ENCODE data around the gene E2F4.

Gene E2F4

DNA sequence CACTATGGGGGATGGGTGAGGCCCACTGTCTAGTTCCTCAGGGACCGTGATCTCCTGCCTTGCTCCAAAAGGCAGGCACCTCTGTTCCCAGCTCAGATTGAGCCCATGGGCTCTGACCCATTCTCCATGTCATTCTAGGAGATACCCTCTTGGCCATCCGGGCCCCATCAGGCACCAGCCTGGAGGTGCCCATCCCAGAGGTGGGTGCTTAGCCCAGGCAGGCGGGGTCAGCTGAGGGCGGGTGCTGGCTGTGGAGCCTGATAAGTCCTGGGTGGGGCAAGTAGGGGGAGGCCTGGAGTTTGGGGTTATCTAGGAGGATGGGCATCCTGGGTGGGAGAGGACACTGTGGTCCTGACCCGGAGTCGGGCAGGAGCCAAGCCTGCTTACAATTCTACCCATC, 2.3 kb downstream of the E2F4 start:
- DNase-seq: no peak

DNA sequence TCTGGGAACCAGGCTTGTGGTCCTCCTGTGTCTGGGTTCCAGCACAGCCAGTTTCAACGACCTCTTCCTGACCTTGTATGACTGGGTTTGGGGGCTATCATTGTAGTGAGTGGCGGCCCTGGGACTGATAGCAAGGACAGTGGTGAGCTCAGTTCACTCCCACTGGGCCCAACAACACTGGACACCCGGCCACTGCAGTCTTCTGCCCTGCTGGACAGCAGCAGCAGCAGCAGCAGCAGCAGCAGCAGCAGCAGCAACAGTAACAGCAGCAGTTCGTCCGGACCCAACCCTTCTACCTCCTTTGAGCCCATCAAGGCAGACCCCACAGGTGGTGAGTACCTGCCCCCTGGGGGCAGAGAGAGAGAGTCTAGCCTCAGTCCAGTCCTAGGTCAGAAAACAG, 3.7 kb downstream of the E2F4 start:
- DNase-seq: no peak

DNA sequence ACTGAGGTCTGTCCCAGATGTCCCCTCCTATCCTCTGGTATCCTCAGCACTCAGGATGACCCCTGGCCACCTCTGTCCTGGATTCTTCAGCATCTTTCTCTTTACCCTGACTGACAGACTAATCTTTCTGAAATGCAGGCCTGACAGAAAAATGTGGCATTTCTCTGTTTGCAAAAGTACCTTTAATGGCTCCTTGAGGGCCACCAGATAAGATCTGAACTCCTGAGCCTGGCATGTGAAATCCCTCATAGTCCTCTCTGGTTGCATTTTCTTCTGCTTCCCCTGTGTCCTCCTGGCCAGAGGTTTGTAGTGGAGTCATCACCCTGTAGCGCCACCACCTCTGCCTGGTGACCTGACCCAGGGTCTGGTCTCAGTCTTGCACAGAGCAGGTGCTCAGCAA, 4.9 kb downstream of the E2F4 start:
- no peak for DNase-seq

DNA sequence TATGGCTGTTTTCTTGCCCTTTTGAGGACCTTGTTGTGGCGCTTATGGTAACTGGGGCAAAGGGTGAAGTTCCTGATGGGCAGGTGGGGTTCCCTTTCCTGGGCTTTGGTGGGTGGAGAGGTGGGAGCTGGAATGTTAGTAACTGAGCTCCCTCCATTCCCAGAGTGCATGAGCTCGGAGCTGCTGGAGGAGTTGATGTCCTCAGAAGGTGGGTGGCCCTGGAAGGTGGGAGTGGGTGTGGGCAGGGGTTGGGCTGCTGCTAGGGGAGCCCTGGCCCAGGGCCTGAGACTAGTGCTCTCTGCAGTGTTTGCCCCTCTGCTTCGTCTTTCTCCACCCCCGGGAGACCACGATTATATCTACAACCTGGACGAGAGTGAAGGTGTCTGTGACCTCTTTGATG, 5.7 kb downstream of the E2F4 start:
- DNase-seq: no peak

DNA sequence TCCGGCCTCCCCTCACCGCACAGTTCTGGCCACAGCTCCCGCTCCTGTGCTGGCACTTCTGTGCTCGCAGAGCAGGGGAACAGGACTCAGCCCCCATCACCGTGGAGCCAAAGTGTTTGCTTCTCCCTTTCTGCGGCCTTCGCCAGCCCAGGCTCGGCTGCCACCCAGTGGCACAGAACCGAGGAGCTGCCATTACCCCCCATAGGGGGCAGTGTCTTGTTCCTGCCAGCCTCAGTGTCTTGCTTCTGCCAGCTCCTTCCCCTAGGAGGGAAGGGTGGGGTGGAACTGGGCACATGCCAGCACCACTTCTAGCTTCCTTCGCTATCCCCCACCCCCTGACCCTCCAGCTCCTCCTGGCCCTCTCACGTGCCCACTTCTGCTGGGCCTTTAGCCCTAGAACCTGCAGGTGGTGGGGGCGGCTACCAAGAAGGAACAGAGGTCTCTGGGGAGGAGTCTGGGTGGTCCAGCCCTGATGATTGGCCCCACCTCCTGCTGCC, 6.3 kb downstream of the E2F4 start:
- no peak for DNase-seq

DNA sequence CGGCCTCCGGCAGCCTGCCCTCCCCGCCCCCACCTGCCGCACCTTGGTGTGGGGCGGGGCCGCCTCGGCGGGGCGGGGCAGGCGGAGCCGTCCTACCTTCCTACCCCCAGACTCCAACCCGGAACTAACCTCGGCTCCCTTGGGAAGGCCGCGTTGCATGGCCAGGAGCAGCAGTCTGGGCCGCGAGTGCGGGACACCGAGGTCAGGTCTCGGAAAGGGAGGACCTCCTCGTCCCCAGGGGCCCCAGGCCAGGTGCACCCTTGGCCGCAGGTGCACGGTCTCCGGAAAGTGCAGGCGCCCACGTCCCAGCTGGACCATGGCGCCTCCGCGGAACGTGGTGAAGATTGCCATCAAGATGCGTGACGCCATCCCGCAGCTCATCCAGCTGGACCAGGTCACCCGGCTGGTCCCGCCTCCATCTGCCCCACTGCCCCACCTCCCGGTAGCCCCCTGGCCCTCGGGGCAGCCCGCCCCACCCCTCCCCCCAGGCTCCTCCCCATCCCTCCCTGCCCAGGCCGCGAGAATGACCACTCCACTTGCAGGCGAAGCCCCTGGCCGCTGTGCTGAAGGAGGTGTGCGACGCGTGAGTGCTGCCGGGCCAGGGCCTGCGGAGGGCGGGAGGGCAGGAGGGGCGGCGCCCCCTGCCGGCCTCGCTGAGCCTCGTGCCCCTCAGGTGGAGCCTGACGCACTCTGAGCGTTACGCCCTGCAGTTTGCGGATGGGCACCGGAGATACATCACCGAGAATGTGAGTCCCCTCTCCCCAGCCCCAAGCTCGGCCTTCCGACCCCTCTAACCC, 7.3 kb downstream of the E2F4 start, which contains the start of gene ELMO3:
Gene ELMO3, plus strand, starts transcription at position 121 of the 797 bp plus-strand sequence. Its CDS starts 196 bp downstream, at position 317.
- DNase-seq: no peak

DNA sequence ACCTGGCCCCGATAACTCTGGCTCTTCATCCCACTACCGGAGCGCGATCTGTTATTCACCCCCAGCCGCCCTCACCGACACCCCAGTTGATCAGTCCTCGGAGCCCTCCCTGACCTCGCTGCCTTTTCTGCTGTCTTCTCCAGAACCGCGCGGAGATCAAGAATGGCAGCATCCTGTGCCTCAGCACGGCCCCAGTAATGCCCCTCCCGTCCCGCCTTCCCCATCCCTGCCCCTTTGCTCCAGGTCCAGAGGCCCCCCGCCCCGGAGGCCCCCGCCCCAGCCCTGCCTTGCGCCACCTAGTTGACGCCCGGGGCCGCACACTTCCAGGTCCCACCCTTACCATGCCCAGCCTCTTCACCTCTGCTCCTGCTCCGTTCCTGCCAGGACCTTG, 7.8 kb downstream of the E2F4 start:
- no peak for DNase-seq

DNA sequence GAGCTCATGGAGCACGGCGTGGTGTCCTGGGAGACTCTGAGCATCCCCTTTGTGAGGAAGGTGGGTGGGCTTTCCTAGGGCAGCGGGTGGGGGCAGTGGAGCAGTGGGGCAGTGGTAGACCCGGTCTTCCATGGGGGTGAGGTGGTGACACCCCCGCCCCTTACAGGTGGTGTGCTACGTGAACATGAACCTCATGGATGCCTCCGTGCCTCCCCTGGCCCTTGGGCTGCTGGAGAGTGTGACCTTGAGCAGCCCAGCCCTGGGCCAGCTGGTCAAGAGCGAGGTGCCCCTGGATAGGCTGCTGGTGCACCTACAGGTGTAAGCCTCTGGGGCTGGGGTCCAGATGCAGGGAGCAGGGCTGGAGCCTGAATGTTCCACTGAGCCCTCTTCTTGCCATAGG, 8.5 kb downstream of the E2F4 start:
- DNase-seq: no peak

DNA sequence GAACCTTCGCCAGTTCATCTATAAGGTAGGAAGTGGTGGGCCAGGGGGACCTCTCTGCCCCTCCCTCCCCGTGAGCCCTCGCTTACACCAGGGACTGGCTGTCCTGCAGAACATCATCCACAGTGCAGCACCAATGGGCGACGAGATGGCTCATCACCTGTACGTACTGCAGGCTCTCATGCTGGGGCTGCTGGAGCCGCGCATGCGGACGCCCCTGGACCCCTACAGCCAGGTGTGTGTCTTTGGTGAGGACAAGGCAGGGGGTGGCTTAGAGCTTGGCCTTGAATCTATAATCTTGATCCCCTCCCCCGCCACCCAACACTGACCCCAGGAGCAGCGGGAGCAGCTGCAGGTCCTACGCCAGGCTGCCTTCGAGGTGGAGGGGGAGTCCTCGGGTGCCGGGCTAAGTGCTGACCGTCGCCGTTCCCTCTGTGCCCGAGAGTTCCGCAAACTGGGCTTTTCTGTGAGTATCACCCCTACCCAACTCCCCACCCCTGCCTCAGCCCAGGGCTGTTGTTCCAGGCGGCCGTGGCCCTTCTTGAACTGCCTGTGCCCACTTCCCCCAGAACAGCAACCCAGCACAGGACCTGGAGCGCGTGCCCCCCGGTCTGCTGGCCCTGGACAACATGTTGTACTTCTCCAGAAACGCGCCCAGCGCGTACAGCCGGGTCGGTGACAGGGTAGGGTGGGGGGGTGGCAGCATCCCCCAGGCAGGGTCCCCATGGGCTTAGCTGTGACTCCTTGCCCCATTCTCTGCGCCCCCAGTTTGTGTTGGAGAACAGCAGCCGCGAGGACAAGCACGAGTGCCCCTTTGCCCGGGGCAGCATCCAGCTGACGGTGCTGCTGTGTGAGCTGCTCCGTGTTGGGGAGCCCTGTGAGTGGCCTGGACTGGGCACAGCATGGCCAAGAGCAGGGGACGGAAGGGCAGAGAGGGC, 9.7 kb downstream of the E2F4 start:
- no peak for DNase-seq

DNA sequence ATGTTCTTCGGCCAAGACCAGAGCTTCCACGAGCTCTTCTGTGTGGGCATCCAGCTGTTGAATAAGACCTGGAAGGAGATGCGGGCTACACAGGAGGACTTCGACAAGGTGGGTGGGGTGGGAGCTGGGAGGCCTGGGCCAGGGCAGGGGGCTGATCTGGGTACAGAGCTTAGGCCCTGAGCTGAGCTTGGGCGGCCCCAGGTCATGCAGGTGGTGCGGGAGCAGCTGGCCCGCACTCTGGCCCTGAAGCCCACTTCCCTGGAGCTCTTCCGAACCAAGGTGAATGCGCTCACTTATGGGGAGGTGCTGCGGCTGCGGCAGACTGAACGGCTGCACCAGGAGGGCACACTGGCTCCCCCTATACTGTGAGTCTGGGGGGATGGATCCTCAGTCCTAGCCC, 10.5 kb downstream of the E2F4 start:
- DNase-seq: no peak

DNA sequence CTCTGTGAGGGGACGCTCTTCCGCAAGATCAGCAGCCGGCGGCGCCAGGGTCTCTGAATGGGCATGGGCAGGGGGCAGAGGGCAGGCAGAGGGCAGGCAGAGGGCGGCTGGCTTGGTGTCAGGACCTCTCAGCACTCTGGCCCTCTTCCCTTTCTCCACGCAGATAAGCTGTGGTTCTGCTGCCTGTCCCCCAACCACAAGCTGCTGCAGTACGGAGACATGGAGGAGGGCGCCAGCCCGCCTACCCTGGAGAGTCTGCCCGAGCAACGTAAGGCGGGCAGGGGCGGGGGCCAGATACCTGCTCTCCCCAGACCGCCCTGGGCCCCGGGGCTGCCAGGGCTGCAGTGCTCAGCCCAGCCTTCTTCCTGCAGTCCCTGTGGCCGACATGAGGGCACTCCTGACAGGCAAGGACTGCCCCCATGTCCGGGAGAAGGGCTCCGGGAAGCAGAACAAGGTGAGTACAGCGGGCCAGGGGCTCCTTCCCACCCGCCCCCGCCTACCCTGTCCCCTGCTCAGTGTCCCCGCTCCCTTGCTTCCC, 11.1 kb downstream of the E2F4 start:
- no peak for DNase-seq

DNA sequence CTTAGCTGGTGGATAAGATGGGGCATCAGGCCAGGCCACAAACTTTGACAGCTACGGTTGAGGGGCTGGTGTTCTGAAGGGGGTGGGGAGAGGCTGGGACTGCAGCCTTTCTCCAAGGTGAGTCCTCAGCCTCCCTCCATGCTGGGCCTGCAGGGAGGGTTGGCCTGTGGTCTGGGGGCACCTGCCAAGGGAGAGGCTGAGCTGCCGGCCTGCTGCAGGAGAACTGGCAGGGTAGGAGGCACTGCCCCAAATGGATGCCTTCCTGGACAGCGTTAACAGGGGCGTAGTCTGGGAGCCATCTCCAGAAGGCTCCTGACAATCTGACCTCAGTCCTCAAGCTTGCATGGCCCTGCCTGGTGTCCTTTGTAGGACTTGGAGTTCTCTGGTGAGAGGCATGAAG, 12.1 kb downstream of the E2F4 start:
- DNase-seq: no peak

DNA sequence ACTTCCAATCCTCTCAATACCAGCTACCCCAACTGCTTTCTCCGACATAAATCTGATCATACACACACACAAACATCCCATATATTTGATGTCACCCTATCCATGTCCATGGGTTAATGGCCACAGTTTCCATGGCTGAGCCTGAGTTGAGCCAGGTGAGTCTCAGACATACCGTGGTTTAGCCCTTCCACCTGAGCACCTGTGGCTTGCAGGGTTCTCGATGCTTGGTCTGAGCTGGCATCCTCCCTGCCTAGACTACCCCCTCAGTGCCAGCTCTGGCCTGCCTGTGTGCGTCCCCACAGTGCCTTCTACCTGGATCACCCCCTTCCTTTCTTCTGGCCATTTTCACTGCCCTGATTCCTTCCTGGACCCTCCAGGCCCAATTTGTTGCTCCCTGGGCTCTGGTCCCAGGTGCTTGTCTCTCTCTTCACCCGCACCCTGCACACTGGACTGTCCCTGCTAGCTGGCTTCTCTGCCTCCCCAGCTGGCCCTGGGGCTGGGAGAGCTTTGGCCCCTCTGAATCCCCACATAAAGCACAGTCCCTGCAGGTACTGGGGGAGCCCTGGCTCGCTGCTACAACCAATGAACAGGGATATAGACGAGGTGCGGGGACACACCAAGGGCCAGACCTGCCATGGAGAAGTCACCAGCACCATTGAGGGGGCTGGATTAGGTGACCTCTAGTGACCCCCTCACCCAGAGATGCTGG, 14.3 kb downstream of the E2F4 start:
- DNase-seq: no peak

DNA sequence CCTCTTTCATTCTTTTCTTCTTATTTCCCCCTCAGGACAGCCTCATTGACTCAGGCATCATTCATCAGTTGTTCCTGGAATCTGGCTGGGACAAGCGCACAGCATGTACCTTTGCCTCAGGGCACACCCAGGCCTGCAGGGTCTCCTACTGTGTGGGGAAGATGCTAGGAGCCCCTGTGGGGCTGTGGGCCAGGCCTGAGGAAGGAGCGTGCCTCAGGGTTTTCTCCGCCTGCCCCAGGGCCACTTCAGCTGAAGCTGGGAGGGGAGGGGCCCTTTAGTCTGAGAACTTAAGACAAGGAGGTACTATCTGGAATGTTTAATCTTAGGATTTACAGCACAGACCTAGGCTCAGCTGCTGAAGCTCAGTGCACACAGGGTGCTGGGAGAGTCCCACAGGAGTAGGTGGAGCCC, 14.9 kb downstream of the E2F4 start:
- DNase-seq: no peak

DNA sequence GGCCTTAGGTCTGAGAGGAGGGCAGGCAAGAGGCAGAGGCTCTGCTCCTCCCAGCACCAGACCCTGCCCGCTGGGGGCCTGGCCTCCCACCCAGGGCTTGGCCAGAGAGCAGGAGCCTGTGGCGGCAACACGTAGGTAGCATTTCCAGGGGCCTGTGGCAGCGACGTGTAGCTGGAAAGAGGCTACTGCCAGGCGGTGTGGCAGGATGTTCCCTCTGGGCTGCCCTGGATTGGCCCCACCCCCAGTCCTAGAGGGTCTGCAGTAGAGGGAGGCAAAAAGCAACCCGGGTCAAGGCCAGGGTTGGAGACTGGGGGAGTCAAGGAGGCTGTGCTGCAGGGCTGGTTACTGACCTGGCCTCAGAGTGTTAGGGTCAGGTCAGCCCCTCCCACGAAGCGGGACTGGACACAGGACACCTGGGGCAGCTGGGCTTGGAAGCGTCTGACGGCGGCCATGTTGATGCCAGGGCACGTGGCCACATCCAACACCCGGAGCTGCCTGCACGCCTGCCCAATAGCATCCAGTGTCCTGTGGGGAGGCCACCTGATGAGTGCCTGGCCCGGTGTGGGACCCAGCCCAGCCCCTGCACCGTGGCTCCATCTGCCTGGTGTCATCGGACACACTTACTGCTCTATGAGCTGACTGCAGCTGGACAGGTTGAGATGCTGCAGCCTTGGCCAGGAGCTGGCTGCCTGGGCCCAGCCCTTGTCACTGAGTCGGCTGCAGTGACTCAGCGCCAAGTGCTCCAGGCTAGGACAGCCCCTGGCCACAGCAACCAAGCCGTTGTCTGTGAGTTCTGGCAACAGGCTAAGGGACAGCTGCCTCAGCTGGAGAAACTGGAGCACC, 15.5 kb downstream of the E2F4 start:
- no peak for DNase-seq

DNA sequence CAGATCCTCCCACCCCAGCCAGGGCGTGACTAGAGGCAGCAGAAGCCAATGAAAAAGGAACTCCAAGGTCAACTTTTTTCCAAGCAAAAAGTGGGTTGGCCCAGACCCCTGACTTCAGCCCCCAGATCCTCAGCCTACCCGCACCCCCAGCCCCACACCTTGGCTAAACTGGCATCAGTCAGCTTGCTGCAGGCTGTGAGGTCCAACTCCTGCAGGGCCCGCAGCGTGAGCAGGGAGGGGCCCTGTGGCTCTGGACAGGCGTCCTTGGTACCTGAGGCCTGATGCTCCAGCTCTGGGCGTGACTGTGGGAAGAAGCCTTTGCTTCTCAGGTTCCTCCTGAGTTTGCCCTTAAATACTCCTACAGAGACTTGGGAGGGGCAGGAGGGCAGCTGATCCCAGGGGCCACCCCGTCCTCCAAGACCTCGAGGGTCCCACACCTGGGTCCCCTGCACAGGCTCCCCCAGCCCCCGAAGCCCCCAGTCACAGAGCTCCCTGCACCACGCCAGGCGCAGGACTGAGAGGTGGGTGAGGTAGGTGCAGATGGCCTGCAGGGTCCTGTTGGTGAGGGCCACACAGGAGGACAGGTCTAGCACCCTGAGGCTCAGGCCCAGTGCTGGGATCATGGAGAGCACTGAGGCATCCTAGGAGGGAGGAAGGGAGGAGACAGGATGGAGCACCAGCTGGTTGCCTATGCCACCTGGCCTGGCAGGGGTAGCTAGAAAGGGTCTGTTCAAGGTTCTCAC, 16.4 kb downstream of the E2F4 start:
- DNase-seq: no peak

DNA sequence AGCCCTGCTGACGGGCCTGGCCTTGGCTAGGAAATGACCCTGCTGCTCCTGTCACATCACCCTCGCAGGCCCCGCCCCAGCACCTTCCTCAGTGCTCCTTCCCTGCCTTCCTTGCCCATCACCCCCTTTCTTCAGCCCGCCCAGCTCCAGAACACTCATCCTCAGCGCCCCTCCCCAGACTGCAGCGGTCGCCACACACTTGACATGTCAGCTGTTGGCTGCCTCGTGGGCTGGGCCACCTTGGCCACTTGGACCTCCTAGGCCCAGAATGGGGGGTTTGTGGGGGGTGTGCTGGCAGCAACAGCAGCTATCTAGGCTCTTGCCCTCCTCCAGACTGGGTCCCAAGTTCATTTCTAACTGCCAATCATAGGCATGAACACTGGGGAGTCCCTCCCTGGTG, 17.6 kb downstream of the E2F4 start:
- DNase-seq: no peak

DNA sequence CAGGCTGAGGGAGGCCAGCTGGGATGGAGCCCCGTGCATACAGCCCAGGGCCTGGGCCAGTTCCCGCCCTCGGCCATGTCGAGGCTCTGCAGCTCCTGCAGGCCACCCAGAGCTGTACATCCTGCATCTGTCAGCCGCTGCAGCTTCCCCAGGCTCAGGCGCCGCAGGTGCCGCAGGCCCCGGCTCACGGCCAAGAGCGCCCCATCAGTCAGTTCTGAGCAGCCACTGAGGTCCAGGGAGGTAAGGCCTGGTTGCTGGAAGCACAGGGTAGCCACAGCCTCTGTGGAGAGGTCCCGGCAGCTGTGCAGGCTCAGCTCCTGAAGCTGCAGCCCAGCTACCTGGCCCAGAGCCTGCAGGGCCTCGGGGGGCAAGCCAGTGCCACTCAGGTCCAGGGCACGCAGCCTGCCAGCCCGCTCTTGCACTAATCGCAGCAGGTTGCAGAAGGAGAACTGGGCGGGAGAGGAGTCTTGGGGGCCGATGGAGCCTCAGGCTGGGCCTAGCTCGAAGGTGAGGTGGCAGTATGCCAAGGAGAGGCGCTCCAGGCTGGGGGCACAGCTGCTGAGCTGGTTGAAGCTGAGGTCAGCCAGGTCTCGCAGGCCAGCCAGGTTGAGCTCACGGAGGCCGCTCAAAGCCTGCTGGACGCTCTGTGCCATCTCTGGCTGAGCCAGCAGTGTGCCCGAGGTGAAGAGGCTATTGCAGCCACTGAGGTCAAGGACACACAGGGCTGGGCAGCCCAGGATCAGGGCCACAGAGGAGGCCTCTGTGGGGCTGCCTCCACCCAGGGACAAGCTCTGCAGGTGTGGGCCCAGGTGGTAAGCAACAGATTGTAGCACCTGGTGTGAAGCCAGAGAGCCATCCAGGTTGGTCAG, 18.3 kb downstream of the E2F4 start:
- no peak for DNase-seq

DNA sequence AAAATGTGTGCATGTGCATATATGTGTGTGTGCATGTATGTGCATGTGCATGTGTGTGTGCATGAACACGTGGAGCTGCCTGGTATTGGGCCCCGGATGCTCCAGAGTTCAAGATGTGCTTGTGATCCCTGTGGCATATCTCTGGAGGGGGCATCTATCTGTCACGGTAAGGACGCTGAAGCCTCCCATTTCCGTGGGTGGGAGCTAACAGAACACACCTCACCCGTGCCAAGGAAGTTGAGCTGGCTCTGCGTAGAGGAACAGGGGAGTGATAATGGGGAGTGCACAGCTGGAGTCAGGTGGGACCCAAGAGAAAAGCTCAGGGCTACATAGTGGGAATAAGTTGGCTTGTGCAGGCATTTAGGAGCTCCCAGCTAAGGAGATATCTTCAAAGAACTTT, 19.7 kb downstream of the E2F4 start:
- no peak for DNase-seq

DNA sequence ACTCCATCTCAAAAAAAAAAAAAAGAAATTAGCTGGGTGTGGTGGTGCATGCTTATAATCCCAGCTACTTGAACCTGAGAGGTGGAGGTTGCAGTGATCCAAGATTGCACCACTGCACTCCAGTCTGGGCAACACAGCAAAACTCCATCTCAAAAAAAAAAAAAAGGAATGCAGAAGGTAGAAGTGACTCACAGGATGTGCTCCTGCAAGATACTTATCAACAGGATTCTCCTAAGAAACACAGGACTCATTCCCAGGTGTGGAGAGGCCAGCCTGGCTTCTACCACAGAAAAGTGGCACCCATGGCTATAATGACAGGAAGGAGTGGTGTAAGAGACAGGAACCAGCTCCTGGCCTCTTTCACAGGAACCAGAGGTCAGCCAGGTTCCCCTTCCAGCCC, 20.8 kb downstream of the E2F4 start:
- no peak for DNase-seq
